OCI-M1 (cell line): Measurements from ENCODE around the gene TUBB1.
"Not testable (repeated sequence)": the region's sequence is repeated elsewhere in the genome, so short reads cannot be mapped to it uniquely, and the experiment has no call there.

Experiments
- DNase-seq: peaks from one replicate; lab custom pipeline; 2025; lab: John Stamatoyannopoulos, UW

Gene TUBB1

DNA sequence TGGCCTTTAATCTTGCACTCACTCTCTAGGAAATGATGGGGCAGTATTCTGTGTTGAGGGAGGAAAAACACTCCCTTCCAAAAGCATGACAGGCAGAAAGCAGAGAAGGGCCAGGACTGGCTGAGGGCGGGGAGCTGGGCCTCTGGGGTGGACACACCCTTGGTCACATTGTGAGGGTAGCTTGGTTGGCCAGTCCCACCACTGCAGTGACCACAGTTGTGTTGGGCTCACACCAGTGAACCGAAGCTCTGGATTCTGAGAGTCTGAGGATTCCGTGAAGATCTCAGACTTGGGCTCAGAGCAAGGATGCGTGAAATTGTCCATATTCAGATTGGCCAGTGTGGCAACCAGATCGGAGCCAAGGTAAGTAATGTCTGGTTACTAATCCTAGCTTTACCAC lies at the start of gene TUBB1:
Gene TUBB1 (plus strand): TSS at position 213 of the 400 bp plus-strand sequence. CDS start 94 bp downstream, at position 307.
- DNase-seq: peak; percentile 36

DNA sequence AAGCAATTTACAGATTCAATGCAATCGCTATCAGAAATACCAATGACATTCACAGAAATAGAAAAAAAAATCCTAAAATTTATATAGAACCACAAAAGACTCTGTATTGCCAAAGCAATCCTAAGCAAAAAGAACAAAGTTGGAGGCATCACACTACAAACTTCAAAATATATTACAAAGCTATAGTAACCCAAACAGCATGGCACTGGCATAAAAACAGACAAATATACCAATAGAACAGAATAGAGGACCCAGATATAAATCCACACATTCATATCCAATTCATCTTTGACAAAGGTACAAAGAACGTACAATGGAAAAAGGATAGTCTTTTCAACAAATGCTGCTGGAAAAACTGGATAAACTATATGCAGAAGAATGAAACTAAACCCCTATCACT lies 49.8 kb upstream of the TUBB1 start:
- no peak for DNase-seq

DNA sequence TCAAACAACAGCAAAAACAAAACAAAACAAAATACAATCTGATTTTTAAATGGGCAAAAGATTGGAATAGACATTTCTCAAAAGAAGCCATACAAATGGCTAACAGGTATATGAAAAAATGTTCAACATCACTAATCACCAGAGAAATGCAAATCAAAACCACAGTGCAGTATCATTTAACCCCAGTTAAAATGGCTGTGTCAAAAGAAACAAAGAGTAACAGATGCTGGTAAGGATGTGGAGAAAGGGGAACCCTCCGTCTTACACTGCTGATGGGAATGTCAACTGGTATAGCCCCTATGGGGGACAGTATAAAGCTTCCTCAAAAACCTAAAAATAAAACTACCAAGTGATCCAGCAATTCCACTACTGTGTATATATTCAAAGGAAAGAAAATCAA lies 49.1 kb upstream of the TUBB1 start:
- no peak for DNase-seq

GRCh38 chr20:58971429-58971828 lies 47.8 kb upstream of the TUBB1 start:
- no peak for DNase-seq

- DNase-seq: no peak
These were observed 46.0 kb upstream of the TUBB1 start for GRCh38 chr20:58973179-58973578.

GRCh38 chr20:58973866-58974265 lies 45.4 kb upstream of the TUBB1 start:
- DNase-seq: no peak

- no peak for DNase-seq
These were observed 43.9 kb upstream of the TUBB1 start for GRCh38 chr20:58975353-58975752.

DNA sequence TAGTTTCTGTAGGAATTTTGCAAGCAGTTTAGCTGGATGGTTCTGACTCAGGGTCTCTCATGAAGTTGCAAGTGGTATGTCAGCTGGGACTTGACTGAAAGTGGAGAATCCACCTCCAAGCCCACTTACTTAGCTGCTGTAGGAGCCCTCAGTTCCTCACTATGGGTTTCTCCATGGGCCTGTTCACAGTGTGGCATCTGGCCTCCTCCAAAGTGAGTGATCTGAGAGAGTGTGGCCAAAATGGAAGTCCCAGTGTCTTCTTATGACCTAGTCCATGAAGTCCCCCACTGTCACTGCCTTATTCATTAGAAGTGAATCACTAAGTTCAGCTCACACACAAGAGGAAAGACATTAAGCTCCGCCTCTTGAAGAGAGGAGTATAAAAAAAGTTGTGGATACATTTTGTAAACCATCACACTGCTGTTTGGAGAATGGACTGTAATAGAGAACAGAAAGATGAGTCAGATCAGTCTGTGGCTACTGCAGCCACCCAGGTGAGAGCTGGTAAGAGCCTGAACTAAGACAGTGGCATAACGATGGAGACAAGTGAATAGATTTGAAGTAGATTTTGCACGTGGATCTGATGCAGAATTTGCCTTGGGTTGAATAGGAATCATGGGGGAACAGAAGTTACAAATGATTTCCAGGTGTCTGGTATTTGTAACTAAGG lies 43.0 kb upstream of the TUBB1 start:
- DNase-seq: no peak

DNA sequence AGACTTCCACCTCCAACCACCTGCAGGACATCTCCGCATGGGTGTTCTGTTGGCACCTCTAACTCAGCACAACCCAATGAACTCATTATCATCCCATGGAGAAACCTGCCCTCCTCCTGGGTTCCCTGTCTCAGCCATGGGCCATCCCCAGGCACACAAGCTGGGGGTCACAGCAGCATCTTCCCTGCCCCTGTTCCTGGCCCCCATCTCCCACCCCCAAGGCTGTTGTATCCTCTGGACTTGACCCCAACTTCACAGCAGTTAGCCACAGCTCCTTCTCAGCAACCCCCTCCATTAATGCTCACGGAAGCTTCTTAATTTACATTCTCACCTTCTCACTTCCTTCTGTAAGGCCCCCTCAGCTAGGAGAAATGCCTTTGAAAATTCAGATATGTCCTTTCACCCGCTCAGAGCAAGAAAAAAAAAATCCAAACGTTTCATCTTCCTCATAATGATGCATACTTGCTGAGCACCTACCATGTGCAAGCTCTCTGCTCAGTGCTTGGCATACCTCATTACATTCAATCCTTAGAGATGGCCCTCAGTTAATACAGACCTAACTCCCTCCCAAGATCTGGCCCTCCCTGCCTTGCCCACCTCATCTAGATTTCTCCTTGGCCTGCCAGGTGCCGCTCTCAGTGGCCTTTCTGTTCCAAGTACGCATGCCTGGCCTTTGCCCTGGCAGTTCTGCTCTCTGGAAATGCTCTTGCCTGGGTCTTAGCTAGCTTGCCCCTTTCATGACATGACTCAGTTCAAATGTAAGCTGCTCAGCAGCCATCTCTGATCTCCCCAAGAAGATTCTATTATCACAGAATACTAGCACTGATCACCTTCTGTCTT lies 40.7 kb upstream of the TUBB1 start:
- no peak for DNase-seq

- DNase-seq: peak; percentile 89
These were observed 38.3 kb upstream of the TUBB1 start, which contains the start of gene NELFCD for GRCh38 chr20:58980711-58981627. NELFCD (plus strand) TSS chr20:58981256; CDS start chr20:58981310, 54 bp downstream.

- DNase-seq: peak; percentile 55
These were observed 37.4 kb upstream of the TUBB1 start for GRCh38 chr20:58981628-58982364.

DNA sequence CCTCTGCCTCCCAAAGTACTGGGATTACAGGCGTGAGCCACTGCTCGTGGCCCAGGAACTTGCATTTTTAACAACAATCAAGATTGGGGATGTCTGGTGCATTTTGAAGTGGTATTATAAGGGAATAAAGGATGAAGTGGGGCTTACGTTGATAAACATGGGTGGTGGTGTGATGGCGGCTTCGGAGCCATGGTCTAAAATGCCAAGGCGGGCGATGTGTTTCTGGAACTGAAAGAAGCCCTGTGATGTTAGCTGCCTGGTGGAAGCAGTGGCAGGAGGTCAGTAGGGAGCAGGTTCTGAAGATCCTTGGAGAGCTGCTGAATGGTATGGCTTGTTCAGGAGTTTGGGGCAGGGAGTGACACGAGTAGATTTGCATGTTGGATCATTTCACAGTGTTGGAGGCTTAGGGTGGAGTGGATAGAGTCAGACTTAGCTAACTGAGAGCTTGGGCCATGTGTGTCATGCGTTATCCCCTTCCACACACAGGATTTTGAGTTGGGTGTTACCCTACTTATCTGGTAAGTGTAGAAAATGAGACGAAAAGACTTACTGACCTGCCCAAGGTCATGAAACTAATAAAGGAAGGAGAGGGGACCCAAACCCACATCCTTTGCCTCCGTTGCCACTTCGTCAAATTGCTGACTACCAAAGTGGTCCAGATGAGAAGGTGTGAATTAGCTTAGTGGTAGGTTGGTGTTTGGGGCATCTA lies 36.7 kb upstream of the TUBB1 start:
- no peak for DNase-seq

DNA sequence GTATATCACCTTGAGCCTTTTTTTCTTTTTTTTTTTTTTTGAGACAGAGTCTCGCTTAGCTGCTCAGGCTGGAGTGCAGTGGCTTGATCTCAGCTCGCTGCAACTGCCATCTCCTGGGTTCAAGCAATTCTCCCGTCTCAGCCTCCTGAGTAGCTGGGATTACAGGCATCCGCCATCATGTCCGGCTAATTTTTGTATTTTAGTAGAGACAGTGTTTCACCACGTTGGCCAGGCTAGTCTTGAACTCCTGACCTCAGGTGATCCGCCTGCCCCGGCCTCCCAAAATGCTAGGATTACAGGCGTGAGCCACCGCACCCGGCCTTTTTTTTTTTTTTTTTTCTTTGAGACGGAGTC lies 36.1 kb upstream of the TUBB1 start:
- DNase-seq: not testable (repeated sequence)

GRCh38 chr20:58984691-58985090 lies 34.5 kb upstream of the TUBB1 start:
- no peak for DNase-seq

- DNase-seq: no peak
These were observed 33.6 kb upstream of the TUBB1 start for GRCh38 chr20:58985656-58986055.

GRCh38 chr20:58986286-58986967 lies 32.8 kb upstream of the TUBB1 start:
- no peak for DNase-seq

DNA sequence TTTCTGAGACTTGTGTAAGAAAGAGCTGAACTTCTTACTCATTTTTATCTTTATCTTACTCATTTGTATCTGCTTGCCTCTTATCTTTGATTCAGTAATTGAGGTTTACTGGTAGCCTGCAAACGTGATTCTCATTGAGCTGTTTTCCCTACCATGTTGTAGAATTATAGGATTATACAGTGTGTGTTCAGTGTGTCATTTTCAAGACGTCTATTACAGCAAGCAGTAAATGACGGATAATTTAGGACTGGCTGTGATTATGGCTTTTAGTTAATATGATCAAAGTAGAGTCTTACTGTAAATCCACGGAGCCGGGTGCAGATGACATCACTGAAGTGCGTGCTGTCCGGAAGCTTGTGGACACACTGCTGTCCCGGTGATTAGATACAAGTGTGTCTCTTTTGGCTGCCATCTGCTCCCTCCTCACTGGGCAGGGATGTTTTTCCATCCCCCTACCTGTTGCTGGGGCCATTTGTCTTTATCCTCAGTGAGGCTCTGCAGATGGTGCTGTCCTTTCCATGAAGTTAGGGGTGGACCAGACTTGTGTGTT lies 32.2 kb upstream of the TUBB1 start:
- no peak for DNase-seq

DNA sequence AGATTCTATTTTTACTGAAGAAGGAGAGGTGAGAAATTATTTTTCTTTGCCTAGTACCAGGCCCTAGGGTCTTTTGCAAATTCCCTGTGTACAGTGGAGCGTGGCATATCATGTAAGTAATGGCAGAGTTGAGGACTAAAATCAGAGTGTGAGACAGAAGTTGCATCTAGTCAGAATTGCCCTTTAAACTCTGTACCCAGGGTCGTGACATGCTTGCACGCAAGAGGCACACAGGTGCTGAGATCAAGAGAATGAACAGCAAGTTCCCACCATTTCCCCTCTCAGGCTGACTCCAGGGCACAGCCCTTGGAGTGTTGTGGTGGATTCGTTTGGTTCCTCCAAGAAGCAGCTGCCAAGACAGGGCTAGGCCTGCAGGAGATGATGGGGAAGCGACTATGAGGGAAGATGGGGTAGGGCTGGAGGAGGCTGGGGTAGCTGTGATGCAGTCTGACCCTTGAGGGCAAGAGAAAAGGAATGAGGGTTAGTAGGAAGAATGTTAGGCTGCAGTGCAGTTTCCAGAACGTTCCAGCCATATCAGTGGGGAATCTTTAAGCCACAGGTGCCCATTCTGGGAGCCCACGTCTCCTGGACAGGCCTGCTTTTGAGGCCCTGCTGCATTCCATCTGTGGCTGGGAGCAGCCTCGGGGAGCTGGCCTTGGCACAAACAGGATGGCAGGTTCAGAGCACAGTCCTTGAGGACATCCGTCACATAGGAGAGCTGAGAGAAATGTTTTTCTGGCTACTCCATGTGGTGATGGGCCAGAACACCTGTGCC lies 31.3 kb upstream of the TUBB1 start:
- DNase-seq: no peak

GRCh38 chr20:58988565-58988882 lies 30.7 kb upstream of the TUBB1 start:
- DNase-seq: no peak
